Fibroblast of skin of left quadriceps (primary cell): Measurements from ENCODE around the gene NAA35.
"Not testable (repeated sequence)": the region's sequence is repeated elsewhere in the genome, so short reads cannot be mapped to it uniquely, and the experiment has no call there.

Experiments used
- DNase-seq, 2 experiments: peaks; one replicate each; pipeline ENCODE4 v3.0.0-alpha.2; 2013; ENCODE audit warnings: low read depth in 2 of 2

NAA35 gene

GRCh38 chr9:85944672-85945071 is 3.7 kb downstream of the NAA35 start:
- DNase-seq = no peak

DNA sequence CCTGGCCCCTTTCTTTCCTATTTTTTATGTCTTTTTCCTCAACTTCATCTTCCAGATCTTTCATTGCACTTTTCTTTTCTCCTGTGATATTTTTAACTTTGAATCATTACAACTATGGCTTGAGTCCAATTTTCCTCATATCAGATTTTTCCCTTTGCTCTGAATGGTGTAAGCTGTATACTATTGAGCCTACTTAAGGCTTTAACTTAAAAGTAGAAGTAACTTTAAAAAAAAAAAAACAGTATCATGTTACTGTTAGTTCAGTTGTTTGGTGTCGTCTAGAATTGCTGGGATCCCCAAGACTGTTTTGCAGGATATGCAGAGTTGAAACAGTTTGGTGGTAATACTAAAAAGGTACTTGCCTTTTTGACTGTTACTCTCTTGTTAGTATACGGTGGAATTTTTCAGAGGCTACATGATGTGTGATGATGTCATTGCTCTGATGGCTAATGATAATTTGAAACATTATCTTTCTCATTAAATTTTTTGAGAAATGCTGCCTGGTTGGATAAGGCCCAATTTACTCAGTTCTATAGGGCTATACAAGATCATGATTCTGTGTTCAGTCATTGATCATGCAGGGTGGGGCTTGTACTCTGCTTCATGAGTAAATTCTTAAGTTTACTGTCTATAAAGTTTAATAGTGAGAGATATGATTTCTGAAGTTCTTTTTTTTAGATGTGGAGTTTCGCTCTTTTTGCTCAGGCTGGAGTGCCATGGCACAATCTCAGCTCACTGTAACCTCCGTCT is 8.8 kb downstream of the NAA35 start:
- no peak for DNase-seq

DNA sequence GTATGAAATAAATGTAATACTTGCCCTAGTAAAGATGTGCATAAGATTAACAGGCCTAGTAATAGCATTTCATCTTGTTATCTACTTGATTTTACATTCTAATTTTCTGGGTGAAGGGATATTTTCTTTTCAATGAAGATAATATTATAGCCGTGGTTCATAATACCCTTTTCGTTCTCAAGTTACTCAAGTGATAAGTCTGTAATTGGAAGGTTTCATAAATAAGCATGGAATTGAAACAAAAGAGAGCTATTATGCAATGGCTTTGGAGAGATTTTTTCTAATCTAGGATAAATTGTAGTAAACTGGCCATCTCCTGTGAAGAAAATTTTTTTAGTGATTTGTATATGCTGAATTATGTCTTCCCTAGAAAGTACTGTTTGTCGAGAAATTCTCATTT is 19.0 kb downstream of the NAA35 start:
- DNase-seq = no peak

- no peak for DNase-seq
These were observed 19.7 kb downstream of the NAA35 start for GRCh38 chr9:85960688-85961093.

GRCh38 chr9:85964526-85964925 is 23.6 kb downstream of the NAA35 start:
- DNase-seq = no peak

GRCh38 chr9:85964949-85965348 is 24.0 kb downstream of the NAA35 start:
- no peak for DNase-seq

- no peak for DNase-seq
These were observed 28.8 kb downstream of the NAA35 start for GRCh38 chr9:85969727-85970126.

DNA sequence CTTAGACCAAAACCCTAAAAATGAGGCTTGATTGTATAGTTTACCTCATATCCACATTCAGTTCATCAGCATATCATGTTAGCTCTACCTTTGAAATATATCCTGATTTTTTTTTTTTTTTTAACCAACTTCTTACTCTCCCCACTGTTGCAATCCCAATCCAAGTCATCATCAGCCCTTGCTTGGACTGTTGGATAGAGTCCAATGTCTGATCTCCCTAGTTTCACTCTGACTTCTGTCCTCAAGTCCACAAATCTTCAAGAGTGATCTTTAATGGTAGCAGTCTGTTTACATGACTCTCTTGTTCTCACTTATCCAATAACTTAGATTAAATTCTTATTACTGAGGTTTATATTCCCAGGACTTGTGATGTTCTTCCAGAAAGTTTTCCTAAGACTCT is 30.8 kb downstream of the NAA35 start:
- DNase-seq = no peak

DNA sequence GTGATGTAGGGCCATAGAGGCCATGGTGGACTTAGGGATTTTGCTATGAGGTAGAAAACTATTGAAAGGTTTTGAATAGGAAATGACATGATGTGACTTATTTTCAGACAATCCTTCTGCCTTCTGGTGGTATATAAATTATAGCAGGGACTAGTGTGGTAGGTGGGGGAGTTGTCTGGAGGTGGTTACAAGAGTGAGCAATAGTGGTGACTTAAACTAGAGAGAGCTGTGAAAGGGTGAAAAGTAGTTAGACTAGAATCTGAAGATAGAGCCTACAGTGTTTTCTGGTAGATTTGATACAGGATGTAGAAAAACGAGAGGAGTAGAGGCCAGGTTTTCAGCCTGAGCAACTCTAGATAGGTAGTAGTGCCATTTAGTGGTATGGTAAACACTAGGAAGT is 32.3 kb downstream of the NAA35 start:
- no peak for DNase-seq

DNA sequence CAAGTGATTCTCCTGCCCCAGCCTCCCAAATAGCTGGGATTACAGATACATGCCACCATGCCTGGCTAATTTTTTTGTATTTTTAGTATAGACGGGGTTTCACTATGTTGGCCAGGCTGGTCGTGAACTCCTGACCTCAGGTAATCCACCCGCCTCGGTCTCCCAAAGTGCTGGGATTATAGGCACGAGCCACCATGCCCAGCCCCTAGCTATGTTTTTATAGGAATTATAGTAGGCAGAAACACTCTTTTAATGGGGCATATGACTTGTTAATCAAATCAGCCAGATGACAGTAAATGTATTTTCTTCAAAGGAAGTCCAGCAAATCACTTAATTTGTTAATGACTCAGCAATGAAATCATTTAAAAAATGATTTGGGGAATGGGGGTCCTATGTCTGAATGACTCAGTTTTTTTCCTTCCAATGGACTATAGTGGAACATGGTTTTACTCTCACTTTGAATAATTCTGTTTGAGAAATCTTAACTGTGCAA is 33.2 kb downstream of the NAA35 start:
- DNase-seq = not testable (repeated sequence)

GRCh38 chr9:85978496-85978895 is 37.5 kb downstream of the NAA35 start:
- DNase-seq = no peak

- DNase-seq = no peak
These were observed 40.4 kb downstream of the NAA35 start for GRCh38 chr9:85981369-85981768.

DNA sequence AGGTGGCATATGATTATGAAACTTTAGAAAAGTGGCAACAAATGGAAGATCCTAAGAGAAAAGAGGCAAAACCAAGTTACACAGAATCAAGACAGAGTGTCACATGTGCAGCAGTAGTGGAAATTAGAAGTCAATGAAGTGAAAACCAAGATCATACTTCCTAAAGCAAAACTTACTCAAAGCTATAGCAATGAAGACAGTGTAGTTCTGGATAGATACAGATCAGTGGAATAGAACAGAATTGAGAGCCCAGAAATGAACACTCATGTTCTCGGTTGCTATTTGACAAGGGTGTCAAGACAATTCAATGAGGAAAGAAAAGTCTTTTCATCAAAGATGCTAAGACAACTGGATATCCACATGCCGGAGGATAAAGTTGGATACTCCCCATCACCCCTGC is 43.5 kb downstream of the NAA35 start:
- no peak for DNase-seq

- DNase-seq = no peak
These were observed 46.3 kb downstream of the NAA35 start for GRCh38 chr9:85987236-85987635.

DNA sequence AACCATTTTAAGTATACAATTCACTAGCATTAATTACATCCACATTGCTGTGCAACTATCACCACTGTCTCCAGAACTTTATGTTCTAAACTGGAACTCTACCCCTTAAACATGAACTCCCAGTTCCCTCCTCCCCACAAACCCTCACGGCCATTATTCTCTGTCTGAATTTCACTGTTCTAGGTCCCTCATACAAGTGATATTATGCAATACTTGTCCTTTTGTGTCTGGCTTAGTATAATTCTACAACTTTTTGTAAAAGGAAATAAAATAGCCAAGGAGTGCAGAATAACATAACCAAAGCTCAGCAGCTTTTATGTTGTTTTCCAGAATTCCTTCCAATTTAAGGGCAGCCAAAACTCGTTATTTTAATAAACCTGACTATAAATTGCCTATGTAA is 53.2 kb downstream of the NAA35 start:
- DNase-seq = no peak

- DNase-seq = no peak
These were observed 54.2 kb downstream of the NAA35 start for GRCh38 chr9:85995097-85995496.

DNA sequence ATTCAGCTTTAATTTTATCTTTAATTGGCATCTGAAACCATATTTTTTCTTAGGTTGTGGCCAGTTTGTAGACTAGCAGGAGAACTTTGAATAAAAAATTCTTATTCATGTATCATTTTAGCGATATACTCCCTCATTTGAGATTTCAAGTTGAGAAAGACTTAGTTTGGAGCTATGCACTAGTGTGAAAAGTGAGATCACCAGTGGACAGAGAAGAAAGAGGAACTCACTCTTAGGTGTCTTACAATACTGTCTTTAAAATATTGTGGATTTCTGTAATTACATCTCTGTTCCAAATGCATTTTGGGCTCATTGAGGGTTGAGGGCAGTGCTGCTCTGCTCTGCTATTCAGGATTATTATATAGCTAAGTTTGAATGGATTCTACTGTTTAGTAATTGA is 54.7 kb downstream of the NAA35 start:
- DNase-seq = no peak

DNA sequence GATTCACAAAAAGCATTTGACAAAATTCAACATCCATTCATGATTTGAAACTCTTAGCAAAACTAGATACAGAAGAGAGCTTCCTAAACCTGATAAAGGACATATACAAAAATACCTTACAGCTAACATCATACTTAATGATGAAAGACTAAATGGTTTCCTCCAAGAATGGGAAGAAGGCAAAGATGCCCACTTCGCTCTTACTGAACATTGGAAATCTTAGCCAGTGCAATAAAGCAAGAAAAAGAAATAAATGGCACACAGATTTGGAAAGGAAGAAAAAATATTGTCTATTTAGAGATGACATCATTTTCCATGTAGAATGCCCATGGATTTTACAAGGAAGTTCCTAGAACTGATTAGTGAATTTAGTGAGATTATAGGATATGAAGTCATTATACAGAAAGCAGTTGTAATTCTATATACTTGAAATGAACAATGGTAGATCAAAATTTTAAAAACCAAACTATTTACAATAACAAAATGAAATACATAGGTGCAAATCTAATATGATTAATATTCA is 64.4 kb downstream of the NAA35 start:
- DNase-seq = no peak

DNA sequence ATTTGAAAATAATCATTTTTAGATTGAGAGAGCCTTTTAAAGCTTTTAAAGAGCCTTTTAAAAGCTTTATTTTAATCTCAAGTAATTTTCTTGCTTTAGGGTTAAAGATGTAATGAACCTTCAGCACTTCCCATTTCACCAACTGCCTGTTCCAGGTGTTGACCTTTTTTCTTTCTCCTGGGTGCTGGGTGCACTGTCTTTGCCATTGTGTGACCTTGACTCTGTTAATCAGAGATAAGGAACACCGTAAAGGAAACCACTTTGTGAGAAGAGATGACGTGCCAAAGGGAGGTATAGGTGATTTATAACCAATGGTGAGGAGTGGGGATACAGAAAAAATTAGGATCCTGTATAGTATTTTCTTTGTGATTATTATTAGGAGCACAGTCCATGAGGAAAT is 68.2 kb downstream of the NAA35 start:
- no peak for DNase-seq

DNA sequence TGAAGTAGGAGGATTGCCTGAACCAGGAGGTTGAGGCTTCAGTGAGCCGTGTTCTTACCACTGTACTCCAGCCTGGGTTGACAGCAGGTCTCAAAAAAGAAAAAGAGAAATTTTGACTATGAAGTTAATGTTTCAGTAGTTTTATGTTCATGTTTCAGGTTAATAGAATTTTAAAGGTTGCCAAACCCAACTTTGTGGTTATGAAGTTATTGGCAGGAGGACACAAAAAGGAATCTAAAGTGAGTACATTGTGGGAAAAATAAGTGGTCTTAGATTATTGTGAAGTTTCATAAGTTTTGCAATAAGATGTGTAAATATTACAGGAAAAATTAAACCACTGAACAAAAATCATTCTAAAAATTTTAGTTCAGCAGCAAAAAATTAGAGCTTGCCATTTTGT is 79.8 kb downstream of the NAA35 start:
- no peak for DNase-seq

DNA sequence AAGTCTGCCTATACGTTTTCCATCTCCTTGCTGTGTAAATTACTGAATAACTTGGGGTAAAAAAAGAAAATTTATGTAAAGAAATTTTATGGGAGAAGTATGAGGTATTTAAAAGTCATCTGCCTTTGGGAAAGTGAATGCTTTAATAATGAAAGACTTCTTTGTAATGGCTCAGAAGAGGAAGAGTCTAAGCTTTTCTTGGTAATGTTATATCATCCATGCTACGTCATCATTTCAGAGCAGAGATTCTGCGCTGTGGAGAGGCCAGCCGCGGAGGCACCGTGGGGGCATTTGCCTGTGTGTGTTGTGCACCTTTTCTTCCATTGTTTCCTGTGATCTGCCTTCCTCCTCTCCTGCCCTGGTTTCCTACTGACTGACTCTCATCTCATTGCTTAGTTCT is 80.2 kb downstream of the NAA35 start:
- DNase-seq = no peak

- DNase-seq = no peak
These were observed 81.8 kb downstream of the NAA35 start for GRCh38 chr9:86022687-86023266.

DNA sequence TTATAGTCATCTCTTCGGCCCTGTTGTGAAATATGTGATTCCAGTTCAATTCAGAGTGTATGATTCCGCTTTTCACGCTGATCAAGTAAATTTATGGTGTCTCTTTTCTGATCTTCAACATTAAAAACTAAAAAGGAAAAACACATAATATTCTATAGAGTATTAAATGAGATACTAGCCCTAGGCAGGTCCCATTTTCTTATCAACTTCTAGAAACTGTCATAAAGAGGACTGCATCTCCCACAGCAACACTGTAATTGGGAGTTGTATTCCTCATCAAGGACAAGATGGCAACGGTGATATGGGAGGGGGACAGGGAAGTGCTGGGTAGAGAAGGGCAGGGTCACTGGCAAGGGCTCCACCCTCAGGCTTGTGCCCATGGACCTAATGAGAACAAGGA is 86.8 kb downstream of the NAA35 start:
- DNase-seq = no peak
